Activated naive CD4-positive, alpha-beta T cell (primary cell): ENCODE measurements around the gene CNTNAP2.

ENCODE experiments used
- DNase-seq, 4 experiments: peaks; one replicate each; lab custom pipeline; 2025; lab: John Stamatoyannopoulos, UW

Gene CNTNAP2

DNA sequence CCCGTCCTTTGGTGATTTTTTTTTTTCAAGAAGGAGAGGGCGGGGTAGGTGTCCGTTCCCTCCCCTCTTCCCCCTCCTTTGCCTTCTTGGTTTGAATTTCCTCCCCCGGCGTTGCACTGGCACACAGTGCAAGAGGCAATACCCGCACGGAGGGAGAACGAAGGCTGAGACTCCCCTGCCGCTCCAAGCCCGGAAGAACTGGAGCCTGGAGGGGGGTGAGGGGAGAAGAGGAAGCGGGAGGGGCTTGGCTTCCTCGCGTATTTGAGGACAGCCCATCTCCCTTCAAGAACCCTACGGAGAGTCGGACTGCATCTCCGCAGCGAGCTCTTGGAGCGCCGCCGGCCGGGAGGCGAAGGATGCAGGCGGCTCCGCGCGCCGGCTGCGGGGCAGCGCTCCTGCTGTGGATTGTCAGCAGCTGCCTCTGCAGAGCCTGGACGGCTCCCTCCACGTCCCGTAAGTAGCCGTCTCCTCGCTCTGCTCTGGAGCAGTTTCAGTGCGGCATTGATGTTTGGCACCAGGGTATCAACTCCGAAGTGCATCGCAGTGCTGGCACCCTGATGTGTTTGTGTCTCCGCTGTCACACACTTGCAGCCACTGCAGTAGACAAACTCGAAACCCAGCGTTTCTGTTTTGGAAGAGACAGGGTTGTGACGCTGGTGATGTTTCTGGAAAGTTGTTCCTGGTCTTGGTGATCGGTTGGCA, at the start of gene CNTNAP2:
Gene CNTNAP2, plus strand, starts transcription at position 281 of the 702 bp plus-strand sequence. Its CDS starts 76 bp downstream, at position 357.
- DNase-seq = no peak

DNA sequence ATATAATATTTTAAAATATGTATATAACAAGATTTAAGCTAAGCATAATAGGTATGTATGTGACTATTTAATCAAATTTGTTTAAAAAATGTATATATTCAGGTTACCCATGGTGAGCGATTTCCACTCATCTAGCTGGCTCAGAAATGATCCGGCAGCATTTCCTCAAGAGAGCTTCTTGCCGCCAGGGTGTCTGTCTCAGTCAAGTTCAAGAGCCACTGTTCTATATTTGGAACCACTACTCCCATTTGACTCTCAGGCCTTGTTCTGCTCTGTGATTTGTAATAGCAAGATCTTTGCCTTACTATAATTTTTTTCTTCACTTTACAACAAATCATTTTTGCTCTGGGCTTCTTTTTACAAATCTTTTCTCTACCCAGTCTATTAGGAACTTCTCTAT, 48.7 kb upstream of the CNTNAP2 start:
- DNase-seq = no peak

- no peak for DNase-seq
Measured at GRCh38 chr7:146074195-146074765, 42.3 kb upstream of the CNTNAP2 start.

DNA sequence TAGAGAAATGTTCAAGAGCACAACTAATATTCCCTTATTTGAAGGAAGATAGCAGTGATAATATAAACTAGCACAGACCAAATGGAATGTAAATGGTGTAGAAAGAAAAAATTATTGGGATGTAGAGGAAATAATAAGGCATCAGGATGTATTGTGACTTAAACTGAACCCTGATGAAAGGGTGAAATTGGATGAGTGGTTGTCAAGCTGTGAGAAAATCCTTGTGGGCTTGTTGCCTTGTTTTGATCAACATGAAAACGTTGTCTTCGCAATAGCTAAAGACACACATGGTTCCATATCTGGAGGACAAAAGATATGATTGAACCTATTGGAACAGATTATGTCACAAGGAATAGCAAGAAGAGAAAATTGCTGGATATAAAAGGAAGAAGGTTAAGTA, 40.3 kb upstream of the CNTNAP2 start:
- no peak for DNase-seq

- DNase-seq = no peak
Measured at GRCh38 chr7:146084086-146084485, 32.5 kb upstream of the CNTNAP2 start.

- no peak for DNase-seq
Measured at GRCh38 chr7:146090023-146090645, 26.5 kb upstream of the CNTNAP2 start.

- no peak for DNase-seq
Measured at GRCh38 chr7:146094356-146094755, 22.2 kb upstream of the CNTNAP2 start.

DNA sequence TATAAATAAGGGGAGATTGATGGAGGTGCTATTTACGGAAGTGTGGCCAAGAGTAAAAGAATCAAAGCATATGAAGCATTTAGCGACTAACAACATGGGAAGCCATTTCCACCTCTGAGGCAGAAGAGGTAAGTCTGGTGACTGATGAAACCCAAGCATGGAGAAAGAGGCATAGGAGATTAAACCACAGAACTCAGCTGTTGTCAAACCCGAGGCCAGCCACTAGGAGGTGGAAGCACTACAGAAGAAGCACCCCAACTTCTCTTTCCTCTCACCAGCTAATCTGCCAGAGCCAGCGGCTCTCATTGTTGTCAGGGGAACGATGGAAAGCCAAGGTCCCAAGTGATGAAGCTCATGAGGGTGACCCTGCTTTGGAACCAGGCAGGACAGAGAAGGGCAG, 19.6 kb upstream of the CNTNAP2 start:
- DNase-seq = no peak

GRCh38 chr7:146106319-146106718, 10.3 kb upstream of the CNTNAP2 start:
- no peak for DNase-seq

DNA sequence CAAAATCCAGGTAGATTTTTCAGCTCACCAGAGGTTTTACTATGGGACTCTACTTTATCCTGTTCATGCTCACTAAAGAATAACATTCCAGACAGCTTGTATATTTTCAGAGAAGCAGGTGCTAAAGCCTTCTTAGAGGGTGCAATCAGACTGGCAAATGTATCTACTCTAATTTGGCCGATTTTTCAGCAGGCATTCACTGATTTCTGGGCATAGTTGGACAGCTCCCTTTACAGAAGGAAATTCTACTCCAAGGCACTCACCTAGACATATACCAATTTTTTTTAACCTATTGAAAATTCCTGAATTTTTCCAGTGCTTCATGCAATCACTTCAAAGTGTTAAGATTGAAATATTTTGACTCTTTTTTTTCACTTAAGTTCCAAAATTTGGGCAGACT, 3.8 kb upstream of the CNTNAP2 start:
- no peak for DNase-seq

GRCh38 chr7:146115548-146115850, 1.1 kb upstream of the CNTNAP2 start:
- no peak for DNase-seq

- no peak for DNase-seq
Measured at GRCh38 chr7:146115851-146116520, 615 bp upstream of the CNTNAP2 start.

DNA sequence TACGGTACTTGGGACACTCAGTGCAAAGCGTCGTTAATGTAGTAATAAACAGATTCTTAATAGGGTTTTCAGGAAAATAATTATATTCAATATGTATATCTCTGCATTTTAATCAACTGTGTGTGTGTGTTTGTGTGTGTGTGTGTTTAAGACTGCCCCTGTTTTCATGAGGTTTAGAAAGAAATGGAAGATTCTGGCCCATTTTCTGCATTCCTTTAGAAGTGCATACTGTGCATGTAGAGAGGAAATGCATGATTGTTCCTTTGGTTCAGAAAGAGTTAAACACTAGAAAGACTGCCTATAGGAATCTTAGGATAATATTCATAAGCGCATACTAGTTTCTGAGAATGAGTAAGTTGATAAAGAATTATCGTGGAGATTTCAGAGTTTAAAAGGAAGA, 975 bp downstream of the CNTNAP2 start:
- DNase-seq = no peak

DNA sequence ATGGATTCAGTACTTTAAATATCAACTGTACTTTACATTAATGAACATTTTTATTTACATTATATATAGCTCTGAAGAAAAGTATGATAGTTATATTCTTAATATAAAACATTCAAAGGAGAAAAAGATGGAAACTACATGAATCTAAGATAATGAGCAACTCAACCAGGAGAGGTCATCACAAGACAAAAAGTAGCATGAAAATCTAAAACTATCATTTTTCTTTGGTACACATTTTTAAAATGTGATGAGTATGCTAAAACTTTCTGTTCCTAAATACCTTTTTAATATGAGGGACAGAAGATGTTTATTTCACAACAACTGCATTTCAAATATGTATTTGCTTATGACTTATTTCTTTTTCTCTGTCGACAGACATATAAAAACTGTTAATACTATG, 2.4 kb downstream of the CNTNAP2 start:
- DNase-seq = no peak

- no peak for DNase-seq
Measured at GRCh38 chr7:146123715-146124114, 7.1 kb downstream of the CNTNAP2 start.

DNA sequence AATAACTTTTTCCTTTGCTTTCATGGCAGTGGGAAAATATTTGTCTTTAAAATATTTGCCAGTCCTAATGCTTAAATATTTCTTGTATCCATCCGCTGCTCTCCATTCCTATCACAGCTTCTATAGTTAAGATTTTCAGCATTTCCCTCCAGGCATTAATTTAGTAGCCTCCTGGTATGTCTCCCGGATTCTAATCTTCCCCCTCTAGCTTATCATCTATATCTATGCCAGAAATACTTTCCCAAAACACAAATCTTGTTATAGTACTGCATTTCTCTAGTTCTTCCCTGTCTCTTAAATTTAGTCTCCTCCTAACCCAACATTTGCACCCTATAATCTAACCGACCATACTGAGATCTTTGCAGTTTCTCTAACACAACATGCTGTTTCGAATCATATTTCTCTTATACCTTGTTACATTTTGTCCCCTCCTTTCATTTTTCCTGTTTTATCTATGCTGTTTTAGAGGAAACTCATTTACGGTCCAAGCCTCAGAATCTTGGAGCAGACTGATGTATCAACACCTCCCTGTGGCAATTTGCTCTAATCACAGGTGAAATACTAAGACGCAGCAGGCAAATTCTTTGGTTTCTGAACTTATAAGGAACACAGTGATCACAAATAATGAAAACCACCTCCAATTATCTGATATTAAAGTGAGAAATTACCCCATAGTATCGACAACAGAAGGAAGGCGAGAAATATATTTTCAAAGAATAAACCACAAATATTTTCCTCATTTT, 10.3 kb downstream of the CNTNAP2 start:
- no peak for DNase-seq

GRCh38 chr7:146129296-146129695, 12.7 kb downstream of the CNTNAP2 start:
- no peak for DNase-seq

DNA sequence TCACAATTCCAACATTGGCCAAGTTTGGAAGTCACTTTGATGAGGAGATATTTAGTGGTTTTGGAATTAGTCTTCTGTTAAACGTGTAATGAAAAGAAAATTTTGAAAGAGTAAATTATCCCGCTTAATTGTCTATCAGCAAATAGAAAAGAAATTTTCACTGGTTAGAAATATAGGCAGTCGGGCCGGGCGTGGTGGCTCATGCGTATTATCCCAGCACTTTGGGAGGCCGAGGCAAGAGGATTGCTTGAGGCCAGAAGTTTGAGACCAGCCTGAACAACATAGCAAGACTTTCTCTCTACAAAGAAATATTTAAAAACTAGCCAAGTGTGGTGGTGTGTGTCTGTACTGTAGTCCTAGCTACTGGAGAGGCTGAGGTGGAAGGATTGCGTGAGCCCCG, 13.4 kb downstream of the CNTNAP2 start:
- DNase-seq = no peak

DNA sequence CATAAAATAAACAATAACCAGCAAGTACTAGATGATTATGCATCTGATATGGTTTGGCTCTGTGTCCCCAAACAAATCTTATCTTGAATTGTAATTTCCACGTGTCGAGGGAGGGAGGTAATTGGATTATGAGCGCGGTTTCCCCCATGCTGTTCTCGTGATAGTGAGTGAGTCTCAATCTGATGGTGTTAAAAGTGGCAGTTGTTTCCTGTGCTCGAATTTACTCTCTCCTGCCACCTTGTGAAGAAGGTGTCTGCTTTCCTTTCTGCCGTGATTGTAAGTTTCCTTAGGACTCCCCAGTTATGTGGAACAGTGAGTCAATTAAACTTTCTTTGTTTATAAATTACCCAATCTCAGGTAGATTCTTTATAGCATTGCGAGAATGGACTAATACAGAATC, 15.1 kb downstream of the CNTNAP2 start:
- no peak for DNase-seq

DNA sequence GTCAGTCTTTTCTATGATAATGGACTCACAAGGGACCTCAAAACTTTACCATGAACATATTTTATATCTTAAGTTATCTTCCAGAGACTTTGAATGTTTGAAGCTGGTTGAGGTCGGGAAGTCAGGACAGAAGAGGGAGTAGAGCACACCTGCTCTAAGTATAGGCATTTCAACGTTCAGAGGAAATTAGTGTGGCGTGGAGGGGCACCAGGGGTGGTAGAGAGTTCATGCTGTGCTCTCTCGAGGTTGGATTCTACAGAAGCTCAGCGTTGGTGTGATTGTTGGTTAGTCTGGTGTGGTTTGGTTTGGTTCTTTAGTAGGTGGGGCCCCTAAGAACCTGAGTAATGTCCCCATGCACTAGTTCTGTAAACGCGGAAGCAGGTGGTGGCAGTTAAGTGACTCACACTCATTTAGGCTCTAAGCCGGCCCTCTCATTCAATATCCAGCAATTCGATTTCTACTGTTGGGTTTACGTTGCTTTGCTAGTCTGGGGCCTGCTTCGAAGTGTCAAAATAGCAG, 19.8 kb downstream of the CNTNAP2 start:
- DNase-seq = no peak

DNA sequence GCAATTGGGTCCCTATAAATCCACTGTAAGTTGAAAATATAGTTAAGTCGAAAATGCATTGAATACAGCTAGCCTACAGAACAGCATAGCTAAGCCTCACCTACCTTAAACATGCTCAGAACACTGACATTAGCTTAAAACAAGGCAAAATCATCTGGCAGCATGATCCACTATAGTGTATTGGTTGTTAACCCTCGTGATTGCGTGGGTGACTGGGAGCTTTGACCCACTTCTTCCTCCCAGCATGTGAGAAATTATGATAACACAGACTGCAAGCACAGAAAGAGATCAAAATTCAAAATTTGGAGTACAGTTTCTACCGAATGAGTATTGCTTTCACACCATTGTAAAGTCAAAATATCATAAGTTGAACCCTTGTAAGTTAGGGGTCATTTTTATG, 22.3 kb downstream of the CNTNAP2 start:
- no peak for DNase-seq

DNA sequence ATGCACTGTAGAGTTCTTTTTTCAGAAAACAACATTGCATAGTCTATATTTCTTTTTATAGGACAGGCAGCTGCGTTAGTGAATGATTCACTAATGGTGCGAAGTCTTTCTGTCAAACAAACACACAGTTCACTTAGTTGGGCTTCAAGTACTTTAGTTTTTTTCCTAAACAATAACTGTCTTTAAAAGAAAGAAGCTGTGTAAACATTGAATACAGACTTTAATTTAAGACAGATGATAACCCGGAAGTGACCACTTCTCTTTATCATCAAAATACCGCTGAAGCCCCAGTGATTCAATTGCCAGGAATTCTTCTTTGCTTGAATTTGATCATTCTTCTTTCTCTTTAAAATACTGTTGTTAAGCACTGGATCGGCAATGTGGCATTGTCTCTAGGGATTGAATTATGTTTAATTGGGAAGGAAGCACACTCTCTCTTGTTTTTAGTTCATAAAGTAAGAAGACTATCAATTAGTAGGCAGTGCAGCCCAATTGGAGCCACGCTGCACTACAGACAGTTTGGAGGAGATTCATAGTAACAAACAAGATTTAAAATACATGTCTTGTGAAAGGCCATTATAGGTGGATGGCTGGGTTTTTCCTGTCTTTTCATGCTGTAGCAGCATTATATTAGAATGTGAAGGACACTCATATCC, 30.4 kb downstream of the CNTNAP2 start:
- no peak for DNase-seq
